Loucy (cell line): ENCODE results near the gene SSH2.

Source experiments
- EZH2phosphoT487 ChIP-seq: fragments of 200-600 bp; IDR thresholded peaks from 2 replicates; pipeline ENCODE4 v1.6.1; 2018; ENCODE audit warnings: antibody characterized with exemption, mild to moderate bottlenecking, moderate library complexity, borderline replicate concordance
- TF ChIP-seq, protein P1 (sequence below): fragments of 200-600 bp; sonication (generic); conservative IDR thresholded peaks from 2 replicates; pipeline ENCODE4 v1.5.1; 2014; ENCODE audit warnings: mild to moderate bottlenecking, antibody characterized with exemption, low read length

DNA sequence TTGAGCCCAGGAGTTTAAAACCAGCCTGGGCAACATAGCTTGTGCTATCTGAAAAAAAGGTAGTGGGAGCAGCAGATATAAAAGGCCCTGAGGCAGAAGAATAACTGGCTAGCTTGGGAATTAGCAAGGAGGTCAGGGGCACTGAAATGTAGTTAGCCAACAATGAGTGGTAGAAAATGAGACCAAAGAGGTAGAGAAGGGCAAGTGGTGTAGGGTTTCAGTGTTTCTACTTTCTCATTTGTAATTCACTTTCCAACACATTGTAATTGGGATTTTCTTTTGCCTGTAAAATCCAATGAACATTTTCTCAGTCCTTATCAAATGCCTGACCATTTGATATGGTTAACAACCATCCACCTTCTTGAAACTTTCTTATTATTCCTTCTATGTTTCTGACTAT, 212.2 kb downstream of the SSH2 start:
- TF ChIP-seq, protein P1, sequence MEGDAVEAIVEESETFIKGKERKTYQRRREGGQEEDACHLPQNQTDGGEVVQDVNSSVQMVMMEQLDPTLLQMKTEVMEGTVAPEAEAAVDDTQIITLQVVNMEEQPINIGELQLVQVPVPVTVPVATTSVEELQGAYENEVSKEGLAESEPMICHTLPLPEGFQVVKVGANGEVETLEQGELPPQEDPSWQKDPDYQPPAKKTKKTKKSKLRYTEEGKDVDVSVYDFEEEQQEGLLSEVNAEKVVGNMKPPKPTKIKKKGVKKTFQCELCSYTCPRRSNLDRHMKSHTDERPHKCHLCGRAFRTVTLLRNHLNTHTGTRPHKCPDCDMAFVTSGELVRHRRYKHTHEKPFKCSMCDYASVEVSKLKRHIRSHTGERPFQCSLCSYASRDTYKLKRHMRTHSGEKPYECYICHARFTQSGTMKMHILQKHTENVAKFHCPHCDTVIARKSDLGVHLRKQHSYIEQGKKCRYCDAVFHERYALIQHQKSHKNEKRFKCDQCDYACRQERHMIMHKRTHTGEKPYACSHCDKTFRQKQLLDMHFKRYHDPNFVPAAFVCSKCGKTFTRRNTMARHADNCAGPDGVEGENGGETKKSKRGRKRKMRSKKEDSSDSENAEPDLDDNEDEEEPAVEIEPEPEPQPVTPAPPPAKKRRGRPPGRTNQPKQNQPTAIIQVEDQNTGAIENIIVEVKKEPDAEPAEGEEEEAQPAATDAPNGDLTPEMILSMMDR: no peak
- TF ChIP-seq EZH2phosphoT487: no peak
